DMS53 treated with DMSO at 0.1 percent for 48 hours (cell line): Measurements from ENCODE around the gene AMH.

Experiments used
- DNase-seq: peaks from one replicate; lab custom pipeline; 2025; ENCODE audit not compliant: unreplicated experiment; lab: John Stamatoyannopoulos, UW

AMH gene

DNA sequence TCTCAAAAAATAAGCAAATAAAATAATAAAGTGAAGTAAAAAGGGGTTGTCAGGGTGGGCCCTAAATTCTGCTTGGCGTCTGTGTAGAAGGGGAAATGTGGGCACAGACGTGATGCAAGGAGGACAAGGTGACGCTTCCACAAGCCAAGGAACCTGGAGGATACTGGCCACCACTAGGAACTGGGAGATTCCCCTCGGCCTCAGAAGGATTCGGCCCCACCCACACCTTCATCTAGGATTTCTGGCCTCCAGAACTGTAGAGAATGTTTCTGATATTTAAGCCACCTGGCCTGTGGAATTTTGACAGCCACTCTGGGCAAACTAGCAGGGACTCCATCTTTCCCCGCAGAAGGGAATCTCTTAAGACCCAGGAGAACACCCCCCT, 14.1 kb upstream of the AMH start:
- DNase-seq: no peak

DNA sequence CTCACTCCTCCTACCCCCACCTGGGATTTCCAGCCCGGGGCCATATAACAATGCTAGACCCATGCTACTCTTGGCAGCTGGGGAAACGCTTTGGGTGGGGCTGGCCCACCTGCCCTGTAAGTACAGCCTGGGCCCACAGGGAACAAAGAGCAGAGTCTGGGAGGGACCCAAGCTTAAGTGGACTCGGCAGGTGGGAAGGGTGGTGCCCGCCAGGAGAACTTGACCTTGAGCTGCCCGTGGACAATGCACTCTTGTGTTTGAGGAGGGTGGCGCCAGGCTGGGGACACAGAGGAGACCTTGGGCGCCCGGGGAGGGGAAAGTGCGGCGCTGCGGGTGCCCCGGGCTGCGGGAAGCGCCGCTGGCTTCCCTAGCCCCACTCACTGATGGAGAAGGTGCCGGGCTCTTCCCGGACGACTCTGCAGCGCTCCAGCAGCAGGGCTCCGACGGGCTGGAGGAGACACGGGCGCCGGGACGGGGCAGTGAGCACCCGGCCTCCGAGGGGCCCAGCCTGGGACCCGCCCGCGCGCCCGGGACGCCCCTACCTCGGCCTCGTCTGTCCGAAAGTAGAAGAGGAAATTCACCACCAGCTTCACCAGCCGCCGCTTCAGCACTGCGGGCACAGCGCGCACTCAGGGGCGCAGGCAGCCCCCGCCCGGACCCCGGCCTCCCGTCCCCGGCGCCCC, 13.6 kb upstream of the AMH start:
- DNase-seq: no peak

DNA sequence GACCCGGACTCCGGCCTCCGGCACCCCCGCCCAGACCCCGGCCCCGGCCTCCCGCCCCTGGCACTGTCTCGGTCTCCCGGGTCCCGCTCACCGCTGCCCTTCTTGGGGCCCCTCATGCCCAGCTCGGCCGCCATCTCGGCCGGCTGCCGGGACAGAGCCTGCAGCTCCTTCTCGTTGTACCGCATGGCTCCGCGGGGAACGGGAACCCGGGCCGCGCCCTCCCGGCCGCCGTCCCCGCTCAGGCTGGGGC, 13.1 kb upstream of the AMH start:
- DNase-seq: no peak

DNA sequence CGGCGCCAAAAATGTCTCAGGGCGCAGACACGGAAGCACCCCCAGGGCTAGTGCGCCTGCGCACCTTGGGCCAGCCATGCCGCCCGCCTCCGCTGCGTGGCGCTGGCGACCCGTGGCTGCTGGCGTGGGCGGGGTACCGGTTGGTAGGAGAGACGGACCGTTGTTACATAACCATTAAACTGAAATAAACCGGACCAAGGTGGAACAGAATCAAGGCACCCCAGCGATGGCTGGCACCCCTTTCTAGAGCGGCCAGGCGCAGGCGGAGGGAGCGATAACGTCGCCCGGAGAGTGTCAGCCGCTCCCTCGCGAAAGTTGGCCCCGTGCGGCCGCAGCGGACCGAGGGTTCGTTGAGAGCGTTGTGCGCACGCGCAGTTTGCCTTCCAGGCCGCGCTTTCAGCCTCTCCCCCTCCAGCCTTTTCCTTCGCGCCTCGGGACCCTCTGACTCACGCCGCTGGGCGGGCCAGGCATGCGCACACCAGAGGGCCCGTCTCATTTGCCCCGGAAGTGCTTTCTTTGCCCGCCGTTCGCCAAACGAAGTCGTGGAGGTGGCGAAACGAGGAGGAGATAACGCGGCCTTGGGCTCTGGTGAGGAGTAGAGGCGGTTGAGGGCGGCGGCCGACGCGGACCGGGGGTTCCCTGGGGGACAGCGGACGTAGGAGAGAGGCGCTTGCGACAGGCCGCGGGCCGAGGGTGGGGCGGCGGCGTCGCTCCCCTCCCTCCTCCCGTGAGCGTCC, 12.6 kb upstream of the AMH start, which contains the start of the genes PLEKHJ1 and SF3A2:
PLEKHJ1 (minus strand) TSS at position 16 of the 737 bp plus-strand sequence. CDS start 81 bp downstream, outside the sequence.
SF3A2 (plus strand) TSS at position 511 of the 737 bp plus-strand sequence. CDS start 6,595 bp downstream, outside the sequence.
- peak; percentile 86 for DNase-seq

DNA sequence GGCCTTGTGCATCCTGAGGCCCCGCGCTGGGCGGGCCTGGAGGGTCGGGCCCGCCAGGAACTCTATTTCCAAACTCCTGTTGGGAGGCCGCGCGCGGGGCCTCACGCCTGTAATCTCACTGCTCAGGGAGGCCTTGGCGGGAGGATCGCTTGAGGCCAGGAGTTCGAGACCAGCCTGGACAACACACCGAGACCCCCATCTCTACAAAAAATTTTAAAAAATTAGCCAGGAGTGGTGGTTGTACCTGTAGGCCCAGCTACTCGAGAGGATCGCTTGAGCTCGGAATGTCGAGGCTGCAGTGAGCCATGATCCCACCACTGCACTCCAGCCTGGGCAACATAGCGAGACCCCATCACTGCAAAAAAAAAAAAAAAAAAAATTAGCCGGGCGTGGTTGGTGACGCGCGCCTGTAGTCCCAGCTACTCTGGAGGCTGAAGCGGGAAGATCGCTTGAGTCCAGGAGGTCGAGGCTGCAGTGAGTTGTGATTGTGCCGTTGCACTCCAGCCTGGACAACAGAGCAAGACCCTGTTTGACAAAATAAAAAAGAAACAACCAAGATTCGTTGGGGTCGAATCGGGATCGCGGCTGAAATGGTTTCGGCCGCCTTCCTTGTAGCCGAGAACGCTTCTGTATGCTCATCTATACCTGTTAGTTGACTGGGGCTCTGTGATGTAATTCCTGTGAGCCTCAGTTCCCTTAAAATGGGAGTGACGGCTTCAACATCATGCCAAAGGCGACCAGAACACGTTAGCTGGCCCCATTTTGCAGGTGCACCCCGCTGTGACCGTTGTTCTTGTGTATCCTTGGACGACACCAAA, 11.9 kb upstream of the AMH start:
- DNase-seq: no peak

DNA sequence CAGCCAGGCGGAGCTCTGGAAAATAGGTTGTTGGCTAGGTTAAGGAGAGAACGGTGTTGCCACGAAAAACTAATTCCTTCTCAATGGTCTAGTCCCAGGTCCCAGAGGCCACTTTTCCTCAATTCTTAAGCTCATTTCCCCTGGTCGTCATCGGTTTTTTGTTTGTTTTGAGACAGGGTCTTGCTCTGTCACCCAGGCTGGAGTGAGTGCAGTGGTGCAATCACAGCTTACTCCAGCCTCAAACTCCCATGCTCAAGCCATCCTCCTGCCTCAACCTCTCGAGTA, 11.3 kb upstream of the AMH start:
- DNase-seq: no peak

DNA sequence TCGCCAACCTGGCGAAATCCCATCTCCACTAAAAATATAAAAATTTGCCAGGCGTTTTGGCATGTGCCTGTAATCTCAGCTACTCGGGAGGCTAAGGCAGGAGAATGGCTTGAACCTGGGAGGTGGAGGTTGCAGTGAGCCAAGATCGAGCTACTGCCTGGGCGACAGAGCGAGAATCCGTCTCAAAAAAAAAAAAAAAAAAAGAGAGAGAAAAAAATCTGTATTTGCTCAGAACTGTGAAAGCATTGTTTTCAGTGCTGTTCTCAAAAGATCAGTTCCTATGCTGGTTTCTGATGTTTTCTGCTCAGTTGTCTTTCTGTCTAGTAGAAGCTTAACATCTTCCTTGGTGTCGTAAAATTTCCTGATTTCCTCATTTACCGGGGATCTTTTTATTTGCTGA, 9.9 kb upstream of the AMH start:
- no peak for DNase-seq

DNA sequence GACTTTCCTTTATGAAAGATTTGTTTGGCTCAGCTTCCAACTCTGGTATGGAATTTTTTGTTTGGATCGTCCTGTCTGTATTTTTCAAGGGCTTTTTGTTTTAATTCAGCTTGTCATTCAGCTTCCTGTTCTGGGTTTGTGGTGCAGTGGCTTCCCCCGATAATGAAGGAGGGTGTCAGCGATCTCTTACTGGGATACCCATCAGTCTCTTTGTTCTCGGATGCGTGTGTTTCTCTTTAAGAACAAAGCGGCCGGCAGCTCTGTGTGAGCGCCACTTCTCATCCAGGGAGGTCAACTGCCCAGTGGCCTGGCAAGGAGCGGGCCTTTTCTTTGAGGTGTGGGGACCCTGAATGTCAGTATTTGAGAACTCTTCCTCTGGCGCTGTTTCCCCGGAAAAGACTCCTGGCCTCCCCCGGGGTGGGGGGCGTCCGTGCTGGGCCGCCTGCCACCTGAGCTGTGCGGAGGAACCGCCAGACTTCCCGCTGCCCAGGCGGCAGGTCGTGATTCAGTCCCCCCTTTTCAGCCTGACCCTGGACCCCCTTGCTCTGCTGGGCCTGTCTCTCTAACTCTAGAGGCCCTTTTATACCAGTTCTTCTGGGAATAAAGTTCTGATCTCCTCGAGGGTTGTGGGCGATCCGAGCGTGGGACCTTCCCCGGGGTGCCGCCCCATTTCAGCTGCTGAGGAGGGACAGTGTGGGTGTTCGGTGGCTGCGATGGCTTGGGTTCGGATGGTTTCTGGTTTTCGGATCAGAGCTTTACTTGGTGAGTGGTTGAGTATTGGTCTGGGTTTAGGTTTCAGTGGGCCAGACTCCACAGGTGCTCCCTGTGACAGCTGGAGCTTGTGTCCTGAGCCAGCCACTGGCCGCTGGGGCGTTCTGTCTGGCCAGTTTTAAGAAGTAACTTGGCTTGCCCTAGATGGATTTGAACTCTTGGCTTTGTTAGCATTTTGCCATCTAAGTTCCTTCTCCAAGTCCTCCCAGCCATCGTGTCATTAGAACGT, 9.1 kb upstream of the AMH start:
- no peak for DNase-seq

DNA sequence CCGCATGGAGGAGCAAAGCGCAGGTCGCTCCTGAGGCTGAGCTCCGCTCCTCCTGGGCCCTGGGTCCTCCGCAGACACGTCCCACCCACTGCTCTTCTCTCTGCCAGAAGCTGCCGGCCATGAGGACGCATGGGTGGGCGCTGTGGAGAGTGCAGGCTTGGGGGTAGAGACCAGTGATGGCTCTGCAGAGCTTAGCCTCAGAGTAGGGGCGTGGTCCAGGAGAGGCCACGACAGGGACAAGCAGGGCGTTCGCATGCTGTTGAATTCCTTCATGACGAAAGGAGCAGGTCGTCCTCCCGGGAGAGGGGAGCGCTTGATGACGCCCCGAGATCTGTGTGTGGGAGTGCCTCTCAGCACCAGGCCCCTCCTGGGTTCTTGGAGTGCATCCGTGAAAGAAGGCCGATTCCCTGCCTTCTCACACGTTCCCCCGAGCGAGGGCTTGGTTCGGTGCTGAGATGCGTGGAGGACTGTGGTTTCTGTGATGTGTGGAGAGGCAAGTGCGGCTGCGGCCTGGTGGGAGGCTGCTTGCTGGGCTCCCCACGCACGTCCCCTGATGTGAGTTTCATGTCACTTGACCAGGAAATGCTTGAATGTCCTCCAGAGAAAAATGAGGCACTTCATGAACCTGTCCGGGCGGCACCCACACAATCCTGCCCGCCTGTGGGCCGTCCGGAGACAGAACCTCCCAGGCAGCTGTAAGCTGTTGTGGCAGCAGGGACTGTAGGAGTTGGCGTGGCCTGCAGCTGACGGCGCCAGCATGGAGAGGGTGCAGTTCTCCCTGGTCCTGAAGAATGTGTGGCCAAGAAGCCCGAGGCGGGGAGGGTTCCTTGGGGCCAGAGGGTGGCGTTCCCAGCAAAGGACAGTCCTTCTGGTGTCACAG, 8.0 kb upstream of the AMH start:
- no peak for DNase-seq

DNA sequence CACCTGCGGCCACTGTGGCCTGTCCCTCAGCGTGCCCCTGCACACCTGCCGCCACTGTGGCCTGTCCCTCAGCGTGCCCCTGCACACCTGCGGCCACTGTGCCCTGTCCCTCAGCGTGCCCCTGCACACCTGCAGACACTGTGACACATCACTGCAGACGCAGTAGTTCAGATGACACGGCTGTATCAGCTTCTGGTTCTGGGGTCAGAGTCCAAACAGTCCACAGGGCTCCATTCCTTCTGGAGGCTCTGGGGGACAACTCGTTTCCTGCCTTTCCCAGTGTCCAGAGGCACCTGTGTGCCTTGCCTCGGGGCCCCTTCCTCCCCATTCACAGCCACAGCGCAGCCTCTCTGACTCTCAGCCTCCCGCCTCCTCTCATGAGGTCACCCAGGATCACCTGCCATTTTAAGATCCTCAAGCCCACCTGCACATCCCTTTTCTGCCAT, 7.0 kb upstream of the AMH start:
- DNase-seq: no peak

DNA sequence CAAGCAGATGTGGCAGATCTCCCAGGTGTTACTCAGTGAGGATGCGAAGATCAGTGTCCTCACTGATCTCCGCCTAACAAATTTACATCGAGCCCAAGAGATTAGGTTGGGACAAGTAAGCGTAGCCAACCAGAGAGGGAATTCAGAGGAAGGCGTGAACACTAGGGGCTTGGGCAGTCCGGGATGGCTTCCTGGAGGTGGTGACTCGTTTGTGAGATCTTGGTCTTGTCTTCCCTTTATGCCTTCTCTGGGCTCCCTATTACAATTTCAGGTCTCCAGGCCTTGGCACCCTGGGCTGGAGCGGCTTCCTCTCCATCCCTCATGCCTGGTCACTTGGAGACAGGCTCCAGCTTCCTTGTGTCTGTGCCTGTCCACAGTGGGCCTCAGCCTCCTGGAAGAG, 6.3 kb upstream of the AMH start:
- no peak for DNase-seq

DNA sequence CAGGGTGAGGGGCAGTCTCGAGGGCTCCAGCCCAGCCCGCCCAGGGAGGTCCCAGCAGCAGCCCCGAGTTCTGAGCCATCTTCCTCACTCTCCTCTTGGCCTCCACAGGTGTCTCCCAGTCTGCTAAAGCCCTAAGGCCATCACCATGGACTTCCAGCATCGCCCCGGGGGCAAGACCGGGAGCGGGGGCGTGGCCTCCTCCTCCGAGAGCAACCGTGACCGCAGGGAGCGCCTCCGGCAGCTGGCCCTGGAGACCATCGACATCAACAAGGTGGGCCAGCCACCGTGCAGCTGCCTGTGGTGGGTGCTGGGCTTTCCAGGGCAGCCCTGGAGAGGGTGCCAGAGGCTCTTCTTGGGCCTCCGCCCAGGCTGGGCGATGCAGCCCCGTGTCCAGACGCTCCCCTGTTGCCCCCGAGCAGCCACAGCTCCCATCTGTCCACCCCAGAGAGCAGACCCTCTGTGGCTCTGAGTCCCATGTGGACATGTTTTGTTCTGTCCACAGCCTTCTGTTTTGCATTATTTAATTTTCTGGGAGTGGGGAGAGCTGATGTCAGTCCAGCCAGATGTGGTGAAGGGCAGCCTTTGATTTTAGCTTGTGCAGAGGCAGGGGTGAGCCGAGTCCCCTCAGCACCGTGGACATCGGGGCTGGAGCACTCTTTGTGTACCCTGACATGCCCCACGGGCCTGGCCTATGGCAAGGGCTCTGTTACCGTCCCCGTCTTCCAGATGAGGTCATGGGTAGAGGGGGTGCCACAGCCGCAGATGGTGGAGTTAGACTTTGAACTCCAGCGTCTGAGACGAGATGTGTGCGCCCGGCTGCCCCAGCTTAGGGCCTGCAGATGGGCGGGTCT, 5.6 kb upstream of the AMH start:
- DNase-seq: no peak

DNA sequence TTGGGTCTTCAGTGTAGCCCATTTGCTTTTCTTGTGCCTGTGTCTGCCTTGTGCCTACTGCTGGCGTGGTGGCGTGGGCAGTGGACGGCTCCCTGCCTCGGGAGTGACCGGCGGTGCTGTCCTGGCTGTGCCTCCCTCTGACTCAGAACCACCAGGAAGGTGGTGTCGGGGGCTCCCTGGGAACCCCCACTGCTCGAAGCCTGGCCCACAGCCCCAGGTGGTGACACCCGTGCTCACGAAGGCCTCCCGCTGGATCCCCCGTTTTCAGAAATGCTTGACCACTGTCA, 5.1 kb upstream of the AMH start:
- DNase-seq: no peak

DNA sequence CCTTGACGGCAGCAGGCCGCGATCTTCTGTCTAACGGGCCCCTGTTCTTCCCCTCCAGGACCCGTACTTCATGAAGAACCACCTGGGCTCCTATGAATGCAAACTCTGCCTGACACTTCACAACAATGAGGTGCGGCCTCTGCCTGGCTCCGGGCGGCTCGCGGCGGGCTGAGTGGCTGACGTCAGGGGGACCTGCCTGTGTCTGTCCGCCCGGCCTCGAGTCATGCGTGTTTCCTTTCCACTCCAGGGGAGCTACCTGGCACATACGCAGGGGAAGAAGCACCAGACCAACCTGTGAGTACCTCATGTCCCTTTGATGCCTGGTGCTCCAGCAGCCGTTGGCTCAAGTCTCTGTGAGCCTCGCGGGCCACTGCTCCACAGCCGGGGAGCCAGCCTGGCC, 4.6 kb upstream of the AMH start:
- DNase-seq: no peak

DNA sequence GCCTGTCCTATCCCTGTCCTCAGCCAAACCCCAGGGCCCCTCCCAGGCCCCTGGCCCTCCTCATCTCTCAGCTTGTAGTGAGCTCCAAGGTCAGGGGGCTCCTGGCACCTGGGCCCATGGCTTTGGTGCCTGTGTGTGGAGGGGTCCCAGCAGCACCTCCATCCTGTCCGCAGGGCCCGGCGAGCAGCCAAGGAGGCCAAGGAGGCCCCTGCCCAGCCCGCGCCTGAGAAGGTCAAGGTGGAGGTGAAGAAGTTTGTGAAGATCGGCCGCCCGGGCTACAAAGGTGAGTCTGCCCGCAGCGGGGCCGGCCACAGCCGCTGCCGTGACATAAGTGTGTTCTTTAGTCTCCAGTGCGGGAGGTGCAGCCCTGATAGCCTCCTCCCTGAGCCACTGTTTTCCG, 3.9 kb upstream of the AMH start:
- DNase-seq: no peak

DNA sequence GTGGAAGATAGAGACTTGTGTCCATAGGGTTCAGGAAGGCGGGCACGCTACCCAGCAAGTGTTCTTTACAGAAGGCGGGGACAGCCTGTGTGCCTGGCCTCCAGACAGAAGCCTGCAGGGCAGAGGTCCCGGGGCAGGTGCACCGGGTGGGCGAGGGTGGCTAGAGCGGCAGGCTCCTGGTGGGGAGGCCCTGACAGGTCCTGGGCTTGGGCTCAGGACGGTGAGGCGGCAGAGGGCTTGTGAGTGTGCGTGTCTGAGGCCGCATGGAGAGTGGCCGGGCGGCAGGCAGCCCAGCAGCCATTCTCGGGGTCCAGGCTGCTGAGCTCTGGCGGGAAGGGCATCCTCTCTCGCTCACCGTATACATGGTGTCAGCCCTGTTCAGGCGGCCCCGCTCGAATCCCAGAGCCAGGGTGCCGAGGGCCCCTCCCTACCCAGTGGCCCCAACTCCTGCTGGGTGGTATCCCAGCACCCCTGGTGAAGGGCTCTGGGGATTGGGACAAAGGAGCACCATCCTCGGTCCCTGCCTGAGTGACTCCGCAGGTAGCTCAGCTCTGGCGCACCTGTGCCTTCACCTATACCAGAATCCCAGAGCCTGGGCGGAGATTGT, 3.0 kb upstream of the AMH start:
- no peak for DNase-seq

DNA sequence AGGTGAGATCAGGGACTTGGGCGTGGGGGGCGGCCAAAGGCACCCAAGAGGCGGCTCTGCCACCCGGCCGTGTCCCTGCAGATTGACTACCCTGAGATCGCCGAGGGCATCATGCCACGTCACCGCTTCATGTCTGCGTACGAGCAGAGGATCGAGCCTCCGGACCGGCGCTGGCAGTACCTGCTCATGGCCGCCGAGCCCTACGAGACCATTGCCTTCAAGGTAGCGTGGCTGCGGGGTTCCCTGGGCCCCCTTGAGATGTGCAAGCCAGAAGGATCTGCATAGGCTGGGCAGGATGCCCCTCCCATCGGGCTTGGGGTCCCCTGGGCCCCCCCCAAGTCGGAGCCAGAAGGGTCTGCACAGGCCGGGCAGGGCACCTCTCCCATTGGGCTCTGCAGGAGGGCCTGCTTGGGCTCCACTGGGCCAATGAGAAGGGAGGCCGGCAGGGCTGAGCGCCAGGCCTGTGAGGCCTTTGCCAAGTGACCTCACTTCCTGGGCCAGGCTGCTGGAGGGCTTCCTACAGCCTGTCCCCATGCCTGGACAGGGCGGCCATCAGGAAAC, 2.2 kb upstream of the AMH start:
- DNase-seq: no peak

DNA sequence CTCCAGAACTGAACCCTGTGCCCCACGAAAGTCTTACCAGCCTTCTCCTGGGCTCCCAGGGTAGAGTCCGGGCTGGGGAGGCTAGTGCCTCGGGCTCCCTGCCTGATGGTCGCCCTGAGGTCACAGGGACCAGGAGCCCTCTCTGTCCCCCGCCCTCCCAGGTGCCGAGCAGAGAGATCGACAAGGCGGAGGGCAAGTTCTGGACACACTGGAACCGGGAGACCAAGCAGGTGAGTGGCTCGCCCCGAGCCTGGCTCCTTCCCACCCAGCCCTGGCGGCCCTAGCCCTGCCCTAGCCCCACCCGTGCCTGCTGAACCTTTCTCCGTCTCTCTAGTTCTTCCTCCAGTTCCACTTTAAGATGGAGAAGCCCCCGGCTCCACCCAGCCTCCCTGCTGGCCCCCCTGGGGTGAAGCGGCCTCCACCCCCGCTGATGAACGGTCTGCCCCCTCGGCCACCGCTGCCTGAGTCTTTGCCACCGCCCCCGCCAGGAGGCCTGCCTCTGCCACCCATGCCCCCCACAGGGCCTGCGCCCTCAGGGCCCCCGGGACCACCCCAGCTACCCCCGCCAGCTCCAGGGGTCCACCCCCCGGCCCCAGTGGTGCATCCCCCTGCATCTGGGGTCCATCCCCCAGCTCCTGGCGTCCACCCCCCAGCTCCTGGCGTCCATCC, 1.6 kb upstream of the AMH start:
- DNase-seq: no peak
